Endothelial cell (in vitro differentiated cells): ENCODE measurements around the gene ADAMTS2. TPM values are rescaled to one million over a fixed set of nuclear protein-coding genes. Genes with fewer than 3 reads are reported as not detected.
"Not testable (repeated sequence)": the region's sequence is repeated elsewhere in the genome, so short reads cannot be mapped to it uniquely, and the experiment has no call there.

Experiments used
- DNase-seq: peaks from one replicate; pipeline ENCODE4 v3.0.0; 2021; ENCODE audit warnings: low spot score
- H3K27ac Mint-ChIP-seq: one replicate; pipeline ENCODE4 v1.8.0; 2021; ENCODE audit warnings: mixed read lengths, inconsistent platforms; ENCODE audit not compliant: unreplicated experiment
- H3K27me3 Mint-ChIP-seq: one replicate; pipeline ENCODE4 v1.8.0; 2021; ENCODE audit warnings: mild to moderate bottlenecking, moderate library complexity, mixed read lengths, inconsistent platforms; ENCODE audit not compliant: unreplicated experiment
- H3K36me3 Mint-ChIP-seq: one replicate; pipeline ENCODE4 v1.8.0; 2021; ENCODE audit warnings: mild to moderate bottlenecking, low read depth, mixed read lengths, inconsistent platforms; ENCODE audit not compliant: unreplicated experiment
- H3K4me1 Mint-ChIP-seq: one replicate; pipeline ENCODE4 v1.8.0; 2021; ENCODE audit warnings: mild to moderate bottlenecking, mixed read lengths, inconsistent platforms; ENCODE audit not compliant: unreplicated experiment
- H3K4me3 Mint-ChIP-seq: one replicate; pipeline ENCODE4 v1.8.0; 2021; ENCODE audit warnings: mild to moderate bottlenecking, mixed read lengths, inconsistent platforms; ENCODE audit not compliant: unreplicated experiment
- H3K9me3 Mint-ChIP-seq: one replicate; pipeline ENCODE4 v1.8.0; 2021; ENCODE audit warnings: mixed read lengths, inconsistent platforms; ENCODE audit not compliant: unreplicated experiment
- CTCF ChIP-seq: fragments of 200-600 bp; sonication (generic); IDR thresholded peaks from one replicate; pipeline ENCODE4 v1.5.0; 2021; ENCODE audit warnings: antibody characterized with exemption; ENCODE audit not compliant: unreplicated experiment
- total RNA-seq: library from RNA; stranded (reverse); fragmentation: NEBNext Ultra II Directional; extraction: Animal tissue kit (Norgen Biotek cat#: 25700); gene quantifications from one replicate; pipeline ENCODE4 v1.2.1, GENCODE V29; 2021; ENCODE audit not compliant: unreplicated experiment

Gene ADAMTS2
- total RNA-seq, 1 donor from 2014 or later, result 1.5 TPM

GRCh38 chr5:179288809-179289185 is 56.5 kb downstream of the ADAMTS2 start:
- no peaks in the 10 kb centered on the region for H3K36me3 Mint-ChIP-seq
- DNase-seq, result no peak
- H3K9me3 Mint-ChIP-seq, result no peaks in the 10 kb centered on the region
- no peak overlapping the region for H3K4me3 Mint-ChIP-seq
- no peaks in the 10 kb centered on the region for H3K27me3 Mint-ChIP-seq
- no peak overlapping the region for H3K27ac Mint-ChIP-seq
- H3K4me1 Mint-ChIP-seq, result no peaks in the 10 kb centered on the region
- no peak for TF ChIP-seq CTCF

GRCh38 chr5:179288101-179288808 is 57.0 kb downstream of the ADAMTS2 start:
- no peaks in the 10 kb centered on the region for H3K4me1 Mint-ChIP-seq
- H3K4me3 Mint-ChIP-seq, result no peak overlapping the region
- H3K27ac Mint-ChIP-seq, result no peak overlapping the region
- H3K9me3 Mint-ChIP-seq, result no peaks in the 10 kb centered on the region
- H3K27me3 Mint-ChIP-seq, result no peaks in the 10 kb centered on the region
- H3K36me3 Mint-ChIP-seq, result no peaks in the 10 kb centered on the region
- no peak for TF ChIP-seq CTCF
- no peak for DNase-seq

GRCh38 chr5:179287631-179288030 is 57.6 kb downstream of the ADAMTS2 start:
- DNase-seq, result no peak
- Mint-ChIP-seq H3K27me3 (no peaks in the 10 kb centered on the region), H3K27ac (no peak overlapping the region), H3K36me3 (no peaks in the 10 kb centered on the region), H3K9me3 (no peaks in the 10 kb centered on the region), H3K4me3 (no peak overlapping the region), H3K4me1 (no peaks in the 10 kb centered on the region)
- TF ChIP-seq CTCF, result no peak

- no peak overlapping the region for H3K27ac Mint-ChIP-seq
- DNase-seq, result no peak
- H3K9me3 Mint-ChIP-seq, result no peaks in the 10 kb centered on the region
- H3K36me3 Mint-ChIP-seq, result no peaks in the 10 kb centered on the region
- H3K4me3 Mint-ChIP-seq, result no peak overlapping the region
- no peak for TF ChIP-seq CTCF
- H3K4me1 Mint-ChIP-seq, result no peaks in the 10 kb centered on the region
- H3K27me3 Mint-ChIP-seq, result no peaks in the 10 kb centered on the region
These were observed 58.2 kb downstream of the ADAMTS2 start for GRCh38 chr5:179287071-179287470.

GRCh38 chr5:179285776-179286162 is 59.5 kb downstream of the ADAMTS2 start:
- H3K4me1 Mint-ChIP-seq, H3K4me3 Mint-ChIP-seq, H3K9me3 Mint-ChIP-seq, H3K36me3 Mint-ChIP-seq, H3K27ac Mint-ChIP-seq, H3K27me3 Mint-ChIP-seq, DNase-seq: not testable (repeated sequence)
